RKO (cell line): ENCODE data around the gene PCDH1.
A peak's percentile ranks its signal among the peaks of the same experiment; 100 is the strongest.

Experiments used
- DNase-seq: peaks from one replicate; pipeline ENCODE4 v3.0.0-alpha.2; 2016; ENCODE audit warnings: low spot score

Gene PCDH1

GRCh38 chr5:141853895-141854626 is 24.1 kb downstream of the PCDH1 start:
- no peak for DNase-seq

DNA sequence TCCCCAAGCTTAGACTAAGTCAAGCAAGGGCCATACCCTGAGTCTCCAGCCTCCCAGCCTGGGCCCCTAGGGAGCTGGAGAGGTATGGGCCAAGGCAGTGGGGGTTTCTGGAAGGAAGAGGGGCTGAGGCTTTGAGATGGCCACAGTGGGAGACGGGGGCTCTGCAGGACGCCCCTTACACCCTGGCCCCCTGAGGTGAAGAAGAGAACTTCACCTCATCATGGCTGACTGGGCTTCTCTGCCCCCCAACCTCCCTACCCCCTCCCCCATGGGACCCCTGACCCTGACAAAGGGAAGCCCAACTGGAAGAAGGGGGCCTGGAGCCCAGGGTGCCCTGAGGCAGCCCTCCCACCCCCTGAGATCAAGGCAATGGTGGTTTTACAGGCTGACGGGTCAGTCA is 25.8 kb downstream of the PCDH1 start:
- no peak for DNase-seq

GRCh38 chr5:141851195-141851874 is 26.9 kb downstream of the PCDH1 start:
- no peak for DNase-seq

- DNase-seq, result no peak
Measured at GRCh38 chr5:141850786-141851185, 27.4 kb downstream of the PCDH1 start.

DNA sequence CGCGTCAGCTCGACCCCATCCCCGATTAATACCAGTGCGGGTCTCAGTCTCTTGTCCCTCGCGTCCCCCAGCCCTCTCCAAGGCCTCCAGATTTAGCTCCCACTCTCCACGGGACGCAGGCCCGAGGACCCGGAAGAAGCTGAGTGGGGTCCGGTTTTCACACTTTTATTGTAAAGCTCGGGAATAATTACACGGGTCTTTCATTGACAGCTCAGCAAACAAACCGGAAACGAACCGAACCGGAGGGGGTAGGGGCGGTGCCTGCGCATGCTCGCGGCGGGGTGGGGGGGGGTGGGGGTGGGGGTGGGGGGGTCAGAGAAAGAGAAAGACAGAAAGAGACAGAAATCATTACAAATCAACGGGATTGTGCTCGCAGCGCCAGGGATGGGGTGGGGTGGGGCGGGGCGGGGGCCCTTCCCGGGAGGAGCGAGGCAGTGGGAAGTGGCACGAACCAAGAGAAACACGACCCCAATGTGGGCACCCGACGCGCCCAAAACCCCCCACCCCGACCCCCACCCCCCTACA is 27.9 kb downstream of the PCDH1 start:
- DNase-seq, result peak; percentile 54

DNA sequence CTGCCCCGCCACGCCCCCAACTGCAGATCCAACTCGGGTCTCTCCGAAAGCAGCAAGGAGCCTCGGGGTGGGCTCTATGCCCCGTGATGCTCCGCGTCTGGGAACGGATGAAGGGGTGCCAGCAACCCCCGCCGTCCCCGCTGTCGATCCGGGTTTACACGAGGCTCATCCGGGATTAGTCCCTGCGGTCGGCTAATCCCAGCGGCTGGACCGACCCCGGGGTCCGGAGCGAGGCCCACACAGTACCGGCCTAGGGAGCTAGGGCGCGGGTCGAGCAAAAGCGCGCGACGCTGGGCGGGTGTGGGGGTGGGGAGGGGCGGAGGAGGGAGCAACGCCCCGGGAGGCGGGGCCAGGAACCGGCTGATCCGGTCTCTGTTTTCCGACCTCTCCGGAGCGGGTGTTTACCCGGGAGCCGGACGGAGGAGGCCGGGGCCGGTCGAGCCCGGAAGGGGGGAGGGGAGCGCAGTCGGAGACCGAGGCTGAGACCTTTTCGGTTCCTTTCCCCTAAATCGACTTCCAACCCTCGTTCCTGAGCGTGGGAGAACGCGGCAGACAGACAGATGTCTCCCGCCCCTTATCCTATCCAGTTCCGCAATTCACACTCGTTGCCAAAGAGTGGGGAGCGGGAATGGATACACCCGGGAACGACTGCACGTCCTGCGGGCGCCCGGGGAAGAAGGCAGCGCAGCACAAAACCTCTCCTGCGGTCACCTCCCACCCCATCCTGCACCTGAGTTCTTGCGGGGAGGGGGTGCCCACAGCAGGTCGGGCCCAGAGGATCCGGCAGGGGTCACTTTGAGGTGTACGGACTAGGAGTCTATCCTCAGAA is 28.6 kb downstream of the PCDH1 start:
- DNase-seq, result peak; percentile 81

DNA sequence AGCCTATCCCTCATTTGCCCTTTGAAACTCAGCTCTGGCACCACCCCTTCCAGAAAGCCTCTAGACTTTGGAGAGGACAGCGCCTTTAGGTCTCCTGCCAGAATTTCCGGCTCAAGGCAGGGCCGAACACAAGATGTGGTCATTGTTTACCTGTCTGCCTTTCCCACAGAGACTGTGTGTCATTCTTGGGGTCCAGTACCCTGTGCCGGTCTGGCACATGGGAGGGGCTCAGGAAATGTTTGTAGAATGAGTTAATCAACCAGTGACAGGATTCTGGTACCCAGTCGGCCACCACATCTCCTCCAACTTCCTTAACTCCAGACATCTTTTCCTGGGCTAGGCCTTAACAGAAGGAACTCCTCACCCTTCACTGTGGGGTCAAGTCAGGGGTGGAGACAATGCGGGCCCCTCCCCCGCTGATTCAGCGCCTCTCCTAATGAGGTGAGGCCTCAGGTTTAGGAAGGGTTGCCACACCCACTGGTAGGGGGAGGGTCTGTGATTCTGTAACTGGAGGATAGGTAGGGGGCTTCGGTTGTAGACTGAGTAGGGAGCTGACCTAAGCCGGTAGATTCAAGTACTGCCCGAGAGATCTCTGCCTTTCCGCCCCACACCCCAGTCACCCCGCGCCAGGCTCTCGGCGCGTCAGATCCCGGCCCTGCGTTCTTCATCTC is 29.3 kb downstream of the PCDH1 start:
- DNase-seq, result peak; percentile 64

DNA sequence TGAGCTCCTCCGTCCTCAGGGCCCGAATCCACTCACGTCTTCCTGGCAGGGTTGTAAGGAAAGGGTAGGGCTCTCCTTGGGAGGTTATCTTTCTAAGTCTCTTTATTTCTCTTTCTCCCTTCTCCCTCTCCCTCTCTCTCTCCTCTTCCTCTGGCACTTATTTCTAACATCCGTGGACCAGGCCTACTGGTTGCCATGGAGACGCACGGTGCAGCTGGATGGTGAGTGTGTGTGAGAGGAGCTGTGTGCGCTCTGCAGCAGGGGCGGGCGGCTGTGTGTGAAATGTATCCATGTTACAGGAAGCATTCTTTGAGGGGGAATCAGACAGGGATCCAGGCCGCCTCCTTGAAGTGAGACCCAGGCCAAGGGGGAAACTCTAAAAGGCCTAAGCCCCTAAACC is 32.2 kb downstream of the PCDH1 start:
- DNase-seq, result no peak

GRCh38 chr5:141845371-141845851 is 32.8 kb downstream of the PCDH1 start:
- DNase-seq, result no peak

- DNase-seq, result no peak
Measured at GRCh38 chr5:141844414-141845097, 33.7 kb downstream of the PCDH1 start.

- DNase-seq, result no peak
Measured at GRCh38 chr5:141843156-141843927, 34.9 kb downstream of the PCDH1 start.

- DNase-seq, result no peak
Measured at GRCh38 chr5:141841378-141842180, 36.6 kb downstream of the PCDH1 start.

DNA sequence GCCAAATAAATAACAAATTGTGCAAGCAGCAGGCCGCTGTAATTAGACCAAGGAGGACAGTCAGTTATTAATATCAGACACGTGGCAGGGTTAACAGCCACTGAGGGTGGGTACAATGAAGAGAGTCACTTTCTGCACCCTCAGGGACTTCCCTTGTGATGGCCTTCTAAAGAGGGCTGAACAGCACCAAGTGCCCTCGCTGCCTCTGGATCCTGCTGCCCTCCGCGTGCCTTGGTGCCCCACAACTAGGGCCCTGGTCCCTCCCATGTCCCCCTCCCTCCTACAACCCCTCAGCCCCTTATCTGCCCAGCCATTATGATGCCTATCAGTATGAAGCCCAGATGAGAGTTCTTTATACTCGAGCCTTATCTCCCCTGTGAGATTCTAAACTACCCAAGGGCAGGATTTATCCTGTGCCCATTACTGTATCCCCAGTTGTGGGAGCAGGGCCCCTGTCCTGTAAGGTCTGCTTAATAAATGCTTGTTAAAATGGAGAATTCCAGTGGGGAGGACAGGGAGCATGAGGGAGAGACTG is 37.3 kb downstream of the PCDH1 start:
- no peak for DNase-seq

DNA sequence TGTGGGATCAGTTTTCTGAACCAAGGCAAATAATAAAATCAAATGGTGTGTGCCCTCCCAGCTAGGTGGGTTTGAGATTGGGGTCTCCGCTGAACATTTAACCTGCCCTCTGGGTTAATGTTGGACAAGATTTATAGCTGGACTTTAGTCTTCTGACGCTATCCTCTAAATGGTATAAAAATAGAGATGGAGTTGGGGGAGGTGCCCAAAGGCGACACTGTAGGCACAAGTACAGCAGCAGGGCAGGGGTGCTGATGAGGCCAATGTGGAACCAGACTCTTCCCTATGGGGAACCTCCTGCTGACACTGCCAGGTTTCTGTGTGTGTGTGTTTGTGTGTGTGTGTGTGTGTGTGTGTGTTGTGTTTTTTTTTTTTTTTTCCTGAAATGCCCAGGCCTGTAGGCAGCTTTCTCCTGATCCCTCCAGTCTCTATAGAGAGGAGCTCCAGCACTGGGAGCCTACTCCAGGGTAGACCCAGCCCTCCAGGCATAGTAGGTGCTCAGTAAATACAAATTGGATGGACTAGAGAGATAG is 37.9 kb downstream of the PCDH1 start:
- DNase-seq, result no peak

DNA sequence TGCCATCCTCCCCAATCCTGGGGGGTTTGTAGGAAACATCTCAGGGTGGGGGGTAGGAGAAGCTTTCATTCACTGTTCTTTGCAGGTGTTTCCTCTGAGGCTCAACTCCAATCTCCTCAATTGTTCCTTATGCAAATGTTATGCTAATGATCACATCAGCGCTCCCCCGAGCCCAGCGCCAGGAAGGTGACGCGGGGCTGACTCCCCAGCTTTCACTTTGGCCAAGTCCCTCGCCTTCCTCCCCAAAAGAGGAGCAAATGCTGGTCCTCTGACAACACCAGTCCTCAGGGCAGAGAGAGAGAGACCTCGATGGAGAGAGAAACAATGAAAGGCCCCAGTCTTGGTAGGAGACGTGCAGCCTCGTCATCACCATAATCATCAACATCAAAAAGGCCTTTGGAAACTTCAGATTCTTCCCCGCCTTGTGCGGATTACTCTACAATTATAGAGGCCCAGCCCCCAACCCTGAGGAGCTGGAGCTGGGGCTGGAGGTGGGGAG is 39.1 kb downstream of the PCDH1 start:
- DNase-seq, result no peak

DNA sequence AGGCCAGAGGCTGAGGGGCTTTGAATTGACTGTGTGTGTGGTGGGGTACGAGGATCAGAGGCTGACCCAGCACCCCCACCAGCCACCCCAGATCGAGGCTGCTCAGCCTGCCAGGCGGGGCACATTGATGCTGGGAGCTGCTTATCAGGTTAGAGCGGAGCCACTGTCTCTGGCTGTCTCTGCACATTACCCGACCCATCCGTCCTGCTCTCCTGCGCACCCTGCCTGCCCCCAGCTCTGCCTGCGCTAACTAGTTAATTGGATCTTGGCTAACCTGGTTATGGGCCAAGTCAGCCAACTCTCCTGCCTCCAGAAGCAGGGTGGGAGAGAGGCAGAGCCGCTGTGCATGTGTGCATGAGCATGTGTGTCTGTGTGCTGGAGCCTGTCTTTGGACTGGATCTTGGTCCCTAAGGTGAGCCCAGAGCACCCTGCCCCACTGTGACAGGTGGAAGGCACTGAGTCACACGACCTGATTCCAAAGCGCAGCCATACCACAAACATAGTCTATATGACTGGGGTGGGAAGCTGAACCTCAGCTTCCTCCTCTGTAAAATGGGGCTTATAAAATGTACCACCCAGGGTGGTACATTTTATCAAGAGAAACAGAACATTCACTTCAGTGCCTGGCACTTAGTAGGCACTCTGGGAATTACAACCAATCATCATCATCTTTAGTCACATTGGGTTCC is 39.7 kb downstream of the PCDH1 start:
- DNase-seq, result no peak

GRCh38 chr5:141835928-141836670 is 42.1 kb downstream of the PCDH1 start:
- DNase-seq, result no peak

GRCh38 chr5:141834331-141834730 is 43.9 kb downstream of the PCDH1 start:
- no peak for DNase-seq
